Rectal smooth muscle tissue (tissue), 1 donor: ENCODE data around the gene MINDY1.

Experiments used
- H3K27ac ChIP-seq: one replicate; pipeline ENCODE4 v1.7.0; 2013; ENCODE audit warnings: low read depth, low read length, inconsistent platforms
- H3K27me3 ChIP-seq: one replicate; pipeline ENCODE4 v1.7.0; 2013; ENCODE audit warnings: low read length; ENCODE audit not compliant: control insufficient read depth, insufficient read depth
- H3K36me3 ChIP-seq: one replicate; pipeline ENCODE4 v1.7.0; 2013; ENCODE audit warnings: low read length; ENCODE audit not compliant: control insufficient read depth, insufficient read depth
- H3K4me1 ChIP-seq: one replicate; pipeline ENCODE4 v1.7.0; 2013; ENCODE audit warnings: low read length; ENCODE audit not compliant: control insufficient read depth, insufficient read depth
- H3K4me3 ChIP-seq: one replicate; pipeline ENCODE4 v1.7.0; 2013; ENCODE audit warnings: low read length
- H3K9ac ChIP-seq: one replicate; pipeline ENCODE4 v1.7.0; 2013; ENCODE audit warnings: low read length

Gene MINDY1

DNA sequence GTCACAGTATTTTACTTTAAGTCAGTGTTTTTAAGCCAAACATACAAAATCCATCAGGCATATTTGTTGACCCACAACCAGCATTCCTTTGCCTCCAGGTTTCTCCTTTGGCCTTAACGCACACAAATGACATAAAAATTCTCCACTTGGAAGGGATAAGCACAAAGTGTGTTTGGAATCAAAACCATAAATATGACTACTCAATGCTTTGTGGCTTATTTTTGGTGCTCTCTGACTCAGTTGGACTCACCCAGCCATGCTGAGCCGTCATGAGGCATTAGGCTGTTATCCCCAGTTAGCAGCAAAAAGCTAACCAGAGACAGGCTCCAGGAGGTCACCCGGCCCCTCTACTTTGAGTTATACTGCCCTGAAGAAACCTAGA, 2.5 kb upstream of the MINDY1 start:
- H3K4me3 ChIP-seq, result peak overlapping the region; percentile 86
- H3K27ac ChIP-seq, result peak overlapping the region; percentile 83
- no peak overlapping the region for H3K9ac ChIP-seq
- H3K4me1 ChIP-seq, result peaks cover 14% of the 10 kb centered on the region
- no peaks in the 10 kb centered on the region for H3K36me3 ChIP-seq
- no peaks in the 10 kb centered on the region for H3K27me3 ChIP-seq

DNA sequence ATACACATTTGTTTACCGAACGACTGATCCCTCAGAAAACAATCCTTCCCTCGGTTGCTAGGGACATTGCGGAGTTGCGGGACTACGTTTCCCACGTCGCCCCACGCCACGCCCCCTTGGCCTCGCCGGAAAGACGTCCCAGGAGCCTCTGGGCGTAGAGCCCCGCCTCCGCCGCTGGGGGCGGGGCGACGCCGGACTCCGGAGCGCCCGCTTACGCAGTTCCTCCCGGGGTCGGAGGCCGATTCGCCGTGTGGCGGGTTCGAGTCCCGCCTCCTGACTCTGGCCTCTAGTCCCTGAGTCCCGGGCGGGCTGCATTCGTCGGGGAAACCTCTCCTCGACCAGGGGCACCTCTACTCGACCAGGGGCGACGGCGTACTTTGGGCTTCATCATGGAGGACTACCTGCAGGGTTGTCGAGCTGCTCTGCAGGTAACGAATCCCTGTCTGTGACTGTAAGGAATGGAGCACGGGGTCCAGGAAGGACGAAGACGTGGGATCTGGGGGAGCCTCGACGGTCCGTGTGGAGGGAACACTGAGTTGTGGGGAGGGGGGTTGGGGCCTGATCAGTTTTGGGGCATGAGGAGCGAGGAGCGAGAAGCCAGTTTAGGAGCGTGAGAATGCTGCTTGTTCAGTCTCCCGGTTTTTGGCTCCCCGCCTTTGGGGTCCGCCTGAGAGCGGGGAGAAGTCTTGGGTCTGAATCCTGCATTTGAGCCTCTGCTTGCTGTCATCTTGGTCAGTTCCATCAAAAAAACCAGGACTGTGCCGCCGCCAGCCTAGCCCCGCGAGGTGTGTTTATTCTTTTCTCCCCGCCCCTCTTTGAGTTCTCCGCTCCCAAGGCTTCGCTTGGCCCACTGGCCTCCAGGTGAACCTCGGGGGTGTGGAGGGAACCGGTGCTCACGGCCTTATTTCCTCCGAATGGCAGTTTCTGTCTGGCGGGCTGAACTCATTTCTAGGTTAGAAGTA, 1.8 kb upstream of the MINDY1 start, which contains the start of gene PRUNE1:
TSS of gene PRUNE1 (plus strand) at position 206 of the 962 bp plus-strand sequence. CDS start at position 390, 184 bp downstream.
- H3K27me3 ChIP-seq, result no peaks in the 10 kb centered on the region
- H3K4me1 ChIP-seq, result peaks cover 16% of the 10 kb centered on the region
- H3K36me3 ChIP-seq, result no peaks in the 10 kb centered on the region
- H3K9ac ChIP-seq, result peak within 1 kb of the TSS; percentile 77
- H3K27ac ChIP-seq, result peak within 1 kb of the TSS; percentile 83
- peak within 1 kb of the TSS; percentile 86 for H3K4me3 ChIP-seq

DNA sequence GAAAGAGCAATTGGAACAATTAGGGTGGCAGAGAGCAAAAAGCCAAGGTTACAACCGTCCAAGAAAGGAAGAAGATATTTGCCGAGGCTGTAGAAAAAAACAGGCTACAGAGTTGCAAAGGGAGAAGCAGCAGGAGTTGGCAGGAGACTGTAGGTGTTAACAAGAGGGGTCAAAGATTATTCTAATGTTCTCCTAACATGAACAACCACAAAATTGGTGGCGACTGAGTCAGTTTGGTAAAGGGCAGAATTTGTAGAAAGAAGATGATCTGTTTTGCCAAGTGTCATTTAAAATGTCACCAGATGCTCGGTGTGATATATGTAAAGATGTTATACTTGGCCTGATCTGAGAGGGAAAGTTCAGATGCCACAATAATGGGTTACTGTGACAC, 1.1 kb upstream of the MINDY1 start:
- peak overlapping the region; percentile 64 for H3K4me3 ChIP-seq
- no peaks in the 10 kb centered on the region for H3K27me3 ChIP-seq
- H3K4me1 ChIP-seq, result peaks cover 16% of the 10 kb centered on the region
- H3K36me3 ChIP-seq, result no peaks in the 10 kb centered on the region
- peak overlapping the region; percentile 83 for H3K27ac ChIP-seq
- peak overlapping the region; percentile 16 for H3K9ac ChIP-seq

DNA sequence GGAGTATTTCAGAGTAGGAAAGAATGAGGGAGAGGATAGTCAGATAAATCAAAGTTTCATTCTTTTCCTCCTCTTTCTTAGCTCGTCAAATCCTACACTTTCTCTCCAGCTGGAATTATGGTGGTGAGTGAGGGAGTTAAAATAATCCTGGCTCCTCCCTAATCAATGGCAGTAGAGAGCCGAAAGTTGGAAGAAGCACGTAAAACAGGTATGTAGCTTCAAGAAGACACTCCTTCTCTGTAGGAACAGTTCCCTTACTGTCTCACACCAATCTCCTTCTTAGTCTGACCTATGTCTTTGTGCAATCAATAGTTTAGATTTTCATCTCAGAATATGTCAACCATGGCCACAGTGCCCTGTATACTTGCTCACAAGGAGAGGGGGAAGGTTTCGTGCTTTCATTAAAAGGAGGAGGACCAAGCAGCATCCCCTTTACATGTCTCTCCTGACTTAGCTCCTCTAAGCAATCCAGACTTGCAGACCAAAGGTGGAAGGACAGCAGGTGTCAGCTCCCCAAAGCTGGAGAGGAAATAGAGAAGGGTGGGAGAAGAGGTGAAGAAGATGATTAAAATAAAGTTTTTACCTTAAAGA, 878 bp downstream of the MINDY1 start:
- peak overlapping the region; percentile 28 for H3K9ac ChIP-seq
- no peaks in the 10 kb centered on the region for H3K27me3 ChIP-seq
- peaks cover 3% of the 10 kb centered on the region for H3K36me3 ChIP-seq
- peak overlapping the region; percentile 83 for H3K27ac ChIP-seq
- peak overlapping the region; percentile 74 for H3K4me3 ChIP-seq
- H3K4me1 ChIP-seq, result peaks cover 16% of the 10 kb centered on the region

GRCh38 chr1:151003180-151003579, 3.5 kb downstream of the MINDY1 start:
- Histone ChIP-seq H3K4me3 (no peak overlapping the region), H3K27me3 (no peaks in the 10 kb centered on the region), H3K9ac (no peak overlapping the region), H3K27ac (no peak overlapping the region), H3K4me1 (peaks cover 16% of the 10 kb centered on the region), H3K36me3 (peaks cover 13% of the 10 kb centered on the region)

GRCh38 chr1:151002611-151003010, 4.1 kb downstream of the MINDY1 start:
- no peak overlapping the region for H3K27ac ChIP-seq
- H3K4me3 ChIP-seq, result no peak overlapping the region
- H3K9ac ChIP-seq, result no peak overlapping the region
- H3K4me1 ChIP-seq, result peaks cover 12% of the 10 kb centered on the region
- peaks cover 15% of the 10 kb centered on the region for H3K36me3 ChIP-seq
- H3K27me3 ChIP-seq, result no peaks in the 10 kb centered on the region

DNA sequence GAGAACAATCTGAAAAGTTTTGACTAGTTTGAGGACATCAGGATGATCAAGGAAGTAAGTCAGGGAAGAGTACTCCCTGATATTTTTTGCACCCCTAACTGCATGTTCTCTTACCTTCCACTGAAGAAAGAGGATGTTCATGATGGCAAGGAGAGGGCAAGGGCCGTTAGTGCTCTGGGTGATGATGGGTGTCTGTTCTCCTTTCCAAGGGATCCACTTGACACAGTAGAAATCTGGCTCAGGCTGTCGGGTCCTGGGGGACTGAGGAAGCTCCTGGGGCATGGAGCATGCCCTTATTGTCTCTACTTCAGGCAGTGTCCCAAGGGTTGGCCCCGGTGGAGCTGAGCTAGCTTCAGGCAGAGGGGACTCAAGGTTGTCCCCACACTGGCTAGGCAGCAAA, 4.7 kb downstream of the MINDY1 start:
- Histone ChIP-seq H3K9ac (no peak overlapping the region), H3K4me1 (peaks cover 6% of the 10 kb centered on the region), H3K36me3 (peaks cover 21% of the 10 kb centered on the region), H3K4me3 (no peak overlapping the region), H3K27me3 (no peaks in the 10 kb centered on the region), H3K27ac (no peak overlapping the region)

- H3K27ac ChIP-seq, result no peak overlapping the region
- H3K4me1 ChIP-seq, result peaks cover 3% of the 10 kb centered on the region
- H3K9ac ChIP-seq, result no peak overlapping the region
- H3K4me3 ChIP-seq, result no peak overlapping the region
- H3K27me3 ChIP-seq, result no peaks in the 10 kb centered on the region
- peaks cover 21% of the 10 kb centered on the region for H3K36me3 ChIP-seq
These were observed 5.1 kb downstream of the MINDY1 start for GRCh38 chr1:151001602-151002001.

GRCh38 chr1:151000408-151000807, 6.3 kb downstream of the MINDY1 start:
- H3K27me3 ChIP-seq, result no peaks in the 10 kb centered on the region
- no peak overlapping the region for H3K9ac ChIP-seq
- H3K4me3 ChIP-seq, result no peak overlapping the region
- H3K36me3 ChIP-seq, result peaks cover 21% of the 10 kb centered on the region
- H3K4me1 ChIP-seq, result peaks cover 3% of the 10 kb centered on the region
- no peak overlapping the region for H3K27ac ChIP-seq

DNA sequence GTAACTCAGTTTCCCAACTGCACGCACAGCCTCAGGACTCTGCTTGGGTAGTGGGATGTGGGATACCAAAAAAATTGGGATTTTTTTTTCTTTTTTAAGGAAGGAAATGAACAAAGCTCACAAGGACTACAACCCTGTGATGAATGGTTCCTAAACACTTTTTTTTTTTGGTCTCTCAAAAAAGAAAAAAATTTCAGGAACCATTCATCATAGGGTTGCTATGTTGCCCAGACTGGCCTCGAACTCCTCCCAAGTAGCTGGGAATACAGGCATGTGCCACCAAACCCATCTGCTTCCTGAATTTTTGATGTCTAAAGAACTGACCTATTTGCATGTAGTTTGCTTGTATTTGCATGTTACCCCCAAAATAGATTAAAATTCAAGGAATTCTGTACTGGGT, 6.8 kb downstream of the MINDY1 start:
- Histone ChIP-seq H3K9ac (no peak overlapping the region), H3K27me3 (no peaks in the 10 kb centered on the region), H3K36me3 (peaks cover 21% of the 10 kb centered on the region), H3K4me1 (peaks cover 3% of the 10 kb centered on the region), H3K27ac (no peak overlapping the region), H3K4me3 (no peak overlapping the region)

- Histone ChIP-seq H3K9ac (no peak overlapping the region), H3K4me1 (peaks cover 2% of the 10 kb centered on the region), H3K36me3 (peaks cover 21% of the 10 kb centered on the region), H3K27me3 (no peaks in the 10 kb centered on the region), H3K4me3 (no peak overlapping the region), H3K27ac (no peak overlapping the region)
These were observed 7.5 kb downstream of the MINDY1 start for GRCh38 chr1:150999051-150999674.

GRCh38 chr1:150997949-150998348, 8.8 kb downstream of the MINDY1 start:
- no peak overlapping the region for H3K4me3 ChIP-seq
- H3K9ac ChIP-seq, result no peak overlapping the region
- no peak overlapping the region for H3K27ac ChIP-seq
- H3K27me3 ChIP-seq, result no peaks in the 10 kb centered on the region
- peaks cover 21% of the 10 kb centered on the region for H3K36me3 ChIP-seq
- no peaks in the 10 kb centered on the region for H3K4me1 ChIP-seq
